HG03045 (cell line): Measurements from ENCODE around the gene DSG3.

Experiments used
- ATAC-seq: cut with Tn5 transposase; IDR thresholded peaks from one replicate; pipeline ENCODE4 v1.9.1; 2021; ENCODE audit warnings: mild to moderate bottlenecking, moderate library complexity; ENCODE audit not compliant: unreplicated experiment

Gene DSG3, protein sequence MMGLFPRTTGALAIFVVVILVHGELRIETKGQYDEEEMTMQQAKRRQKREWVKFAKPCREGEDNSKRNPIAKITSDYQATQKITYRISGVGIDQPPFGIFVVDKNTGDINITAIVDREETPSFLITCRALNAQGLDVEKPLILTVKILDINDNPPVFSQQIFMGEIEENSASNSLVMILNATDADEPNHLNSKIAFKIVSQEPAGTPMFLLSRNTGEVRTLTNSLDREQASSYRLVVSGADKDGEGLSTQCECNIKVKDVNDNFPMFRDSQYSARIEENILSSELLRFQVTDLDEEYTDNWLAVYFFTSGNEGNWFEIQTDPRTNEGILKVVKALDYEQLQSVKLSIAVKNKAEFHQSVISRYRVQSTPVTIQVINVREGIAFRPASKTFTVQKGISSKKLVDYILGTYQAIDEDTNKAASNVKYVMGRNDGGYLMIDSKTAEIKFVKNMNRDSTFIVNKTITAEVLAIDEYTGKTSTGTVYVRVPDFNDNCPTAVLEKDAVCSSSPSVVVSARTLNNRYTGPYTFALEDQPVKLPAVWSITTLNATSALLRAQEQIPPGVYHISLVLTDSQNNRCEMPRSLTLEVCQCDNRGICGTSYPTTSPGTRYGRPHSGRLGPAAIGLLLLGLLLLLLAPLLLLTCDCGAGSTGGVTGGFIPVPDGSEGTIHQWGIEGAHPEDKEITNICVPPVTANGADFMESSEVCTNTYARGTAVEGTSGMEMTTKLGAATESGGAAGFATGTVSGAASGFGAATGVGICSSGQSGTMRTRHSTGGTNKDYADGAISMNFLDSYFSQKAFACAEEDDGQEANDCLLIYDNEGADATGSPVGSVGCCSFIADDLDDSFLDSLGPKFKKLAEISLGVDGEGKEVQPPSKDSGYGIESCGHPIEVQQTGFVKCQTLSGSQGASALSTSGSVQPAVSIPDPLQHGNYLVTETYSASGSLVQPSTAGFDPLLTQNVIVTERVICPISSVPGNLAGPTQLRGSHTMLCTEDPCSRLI

DNA sequence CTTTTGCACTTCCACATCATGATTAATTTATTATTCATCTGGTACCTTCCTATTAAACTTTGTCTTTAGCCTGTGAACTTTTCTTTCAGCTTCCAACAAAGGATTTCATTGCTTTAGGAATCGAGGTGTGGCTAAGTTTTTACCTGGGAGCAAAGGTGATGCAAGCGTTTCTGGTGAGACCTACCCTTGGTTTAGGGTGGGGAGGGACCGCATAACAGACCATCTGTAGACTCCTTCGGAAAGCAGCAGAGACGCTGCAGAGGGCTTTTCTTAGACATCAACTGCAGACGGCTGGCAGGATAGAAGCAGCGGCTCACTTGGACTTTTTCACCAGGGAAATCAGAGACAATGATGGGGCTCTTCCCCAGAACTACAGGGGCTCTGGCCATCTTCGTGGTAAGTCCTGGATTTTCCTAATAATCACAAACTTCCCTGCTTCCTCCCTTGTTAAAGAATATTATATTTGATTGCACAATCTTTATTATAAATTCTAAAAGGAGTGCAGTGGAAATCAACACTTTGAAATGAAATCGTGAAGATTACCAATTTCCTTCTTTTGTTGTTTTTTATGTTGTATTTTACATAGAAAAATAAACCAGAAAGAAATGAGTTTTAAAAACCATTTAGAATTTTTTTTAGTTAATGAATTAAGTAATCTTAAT is at the start of gene DSG3:
Gene DSG3, plus strand, starts transcription at position 212 of the 662 bp plus-strand sequence. Its CDS starts 137 bp downstream, at position 349.
- ATAC-seq, result no peak

DNA sequence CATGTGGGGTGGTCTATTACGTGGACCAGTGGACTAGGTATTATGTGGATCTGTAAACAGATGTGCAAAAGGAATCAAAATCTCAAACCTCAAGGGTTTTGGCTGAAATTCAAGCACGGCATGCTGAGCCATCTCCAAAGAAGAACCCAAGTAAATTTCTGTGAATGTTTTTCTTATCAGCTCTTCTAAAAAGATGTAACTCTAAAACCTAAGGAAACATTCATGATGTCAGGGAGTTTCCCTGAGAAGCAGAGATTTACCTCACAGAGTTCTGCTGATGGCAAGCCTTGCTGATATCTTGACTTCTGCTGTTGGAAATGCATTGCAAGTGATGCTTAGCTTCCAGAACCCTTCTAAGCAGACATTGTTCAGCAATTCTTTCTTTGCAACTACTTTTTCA is 49.4 kb upstream of the DSG3 start:
- ATAC-seq, result no peak

DNA sequence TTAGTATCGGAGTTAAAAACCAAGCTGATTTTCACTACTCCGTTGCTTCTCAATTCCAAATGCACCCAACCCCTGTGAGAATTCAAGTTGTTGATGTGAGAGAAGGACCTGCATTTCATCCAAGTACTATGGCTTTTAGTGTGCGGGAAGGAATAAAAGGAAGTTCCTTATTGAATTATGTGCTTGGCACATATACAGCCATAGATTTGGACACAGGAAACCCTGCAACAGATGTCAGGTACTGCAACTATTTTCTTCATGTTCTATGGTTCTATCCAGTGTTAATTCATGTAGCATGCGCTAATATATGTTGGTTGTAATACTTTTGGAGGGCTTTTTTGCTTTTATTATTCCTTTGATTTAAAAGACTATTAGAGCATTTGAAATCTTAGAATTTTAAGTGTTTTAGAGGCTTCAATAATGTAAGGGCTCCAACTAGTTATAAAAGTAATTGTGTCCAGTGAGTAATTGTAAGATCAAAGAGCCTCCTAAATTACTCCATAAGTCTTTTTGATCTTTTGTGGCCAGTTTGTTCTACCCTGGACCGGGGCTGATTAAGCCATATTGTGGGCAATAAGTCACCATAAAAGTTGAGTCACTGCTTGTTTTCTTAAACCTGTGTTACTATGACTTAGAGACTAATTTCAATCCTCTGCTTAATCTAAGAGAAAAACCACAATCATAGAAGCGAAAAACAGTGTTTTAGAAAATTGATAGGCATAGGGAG is 48.1 kb upstream of the DSG3 start:
- no peak for ATAC-seq

DNA sequence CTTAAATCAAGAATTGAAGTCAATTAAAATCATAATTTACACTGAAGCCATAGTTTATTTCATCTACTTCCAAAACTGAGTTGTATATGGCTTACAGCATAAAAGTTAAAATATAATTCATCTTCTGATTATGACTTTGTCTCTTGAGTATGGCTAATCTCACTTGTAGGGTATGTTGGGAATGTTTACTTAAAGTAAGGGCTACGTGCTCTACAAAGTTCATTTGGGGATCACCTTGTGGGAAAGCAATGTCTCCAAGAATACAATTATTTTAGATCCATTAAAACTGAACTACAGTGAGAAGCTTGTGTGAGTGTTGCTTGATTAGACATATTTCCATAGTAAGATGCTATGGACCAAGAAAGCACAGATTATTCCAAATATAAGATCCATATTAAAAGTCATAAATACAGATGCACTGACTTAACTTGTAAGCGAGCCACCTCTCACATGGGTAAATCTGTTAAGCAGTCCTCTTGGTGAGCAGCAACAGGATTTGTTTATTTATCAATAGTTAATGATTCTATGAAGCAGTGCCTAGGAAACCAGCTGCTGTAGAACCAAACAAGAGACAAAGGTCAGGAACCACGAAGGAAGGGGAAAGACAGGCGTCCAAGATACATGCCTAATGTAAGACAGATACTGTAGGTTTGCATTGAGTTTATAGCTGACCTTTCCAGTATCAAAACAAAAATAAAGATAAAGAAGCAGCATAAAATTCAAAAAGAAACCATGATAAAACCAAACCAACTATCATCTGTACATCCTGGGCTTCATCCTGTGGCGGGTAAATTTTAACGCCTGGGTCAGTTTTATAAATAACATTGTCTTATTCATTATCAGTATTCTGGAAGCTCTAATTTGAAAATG is 46.1 kb upstream of the DSG3 start:
- ATAC-seq, result no peak

DNA sequence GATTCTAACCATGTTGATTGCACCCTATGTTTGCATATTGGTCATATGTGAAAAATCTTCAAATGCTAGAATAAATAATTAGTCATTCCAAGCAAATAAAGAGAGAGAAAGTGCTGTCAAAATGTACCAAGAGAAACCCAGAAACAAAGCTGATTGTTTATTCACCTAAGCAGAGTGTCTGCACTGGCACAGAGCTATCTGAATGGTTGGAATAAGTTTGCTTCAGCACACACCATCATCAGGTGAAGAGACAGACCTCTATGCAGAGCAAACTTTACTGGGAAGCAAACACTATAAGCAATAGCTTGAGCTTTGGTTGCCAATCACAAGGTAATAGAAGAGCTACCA is 45.5 kb upstream of the DSG3 start:
- ATAC-seq, result no peak

DNA sequence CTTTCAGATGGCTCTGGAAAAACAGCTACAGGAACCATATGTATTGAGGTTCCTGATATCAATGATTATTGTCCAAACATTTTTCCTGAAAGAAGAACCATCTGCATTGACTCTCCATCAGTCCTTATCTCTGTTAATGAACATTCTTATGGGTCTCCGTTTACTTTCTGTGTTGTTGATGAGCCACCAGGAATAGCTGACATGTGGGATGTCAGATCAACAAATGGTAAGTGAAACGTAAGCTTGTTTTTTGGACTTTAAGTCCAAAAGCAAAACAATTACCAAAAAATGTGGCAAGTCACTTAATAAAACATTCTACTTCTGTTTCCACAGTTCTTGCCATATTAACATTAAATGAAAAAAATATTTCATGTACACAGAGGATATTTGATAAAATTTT is 44.1 kb upstream of the DSG3 start:
- no peak for ATAC-seq

DNA sequence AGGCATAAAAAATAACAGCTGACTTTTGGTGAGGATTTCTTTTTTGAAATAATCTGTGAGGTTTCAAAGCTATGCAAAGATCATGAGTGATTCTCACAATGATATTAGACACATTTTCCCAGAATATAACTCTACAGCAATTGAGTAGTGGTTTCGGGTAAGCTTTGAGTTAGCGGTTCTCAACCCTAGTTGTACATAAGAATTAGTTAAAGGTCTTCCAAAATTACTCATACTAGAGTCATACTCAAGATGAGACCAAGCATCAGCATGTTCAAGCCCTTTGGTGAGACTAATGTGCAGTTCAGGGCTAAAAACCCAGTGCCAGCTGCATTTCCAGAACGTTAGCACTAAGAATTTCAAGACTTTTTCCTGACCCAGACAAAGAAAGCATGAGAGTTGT is 39.9 kb upstream of the DSG3 start:
- ATAC-seq, result no peak

DNA sequence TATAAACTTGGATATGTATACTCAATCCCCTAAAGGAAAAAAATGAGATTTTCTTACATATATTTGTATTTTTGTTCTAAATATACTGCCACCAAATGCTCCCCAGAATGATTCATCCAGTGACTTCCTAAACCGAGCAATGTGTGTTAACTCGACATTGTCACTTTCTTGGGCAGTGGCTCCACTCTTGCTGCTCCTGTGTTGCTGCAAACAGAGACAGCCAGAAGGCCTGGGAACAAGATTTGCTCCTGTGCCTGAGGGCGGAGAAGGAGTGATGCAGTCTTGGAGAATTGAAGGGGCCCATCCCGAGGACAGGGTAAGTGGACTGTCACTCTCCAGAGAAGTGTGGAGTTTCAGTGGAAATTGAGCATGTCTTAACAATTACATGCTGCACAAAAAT is 38.3 kb upstream of the DSG3 start:
- ATAC-seq, result no peak

DNA sequence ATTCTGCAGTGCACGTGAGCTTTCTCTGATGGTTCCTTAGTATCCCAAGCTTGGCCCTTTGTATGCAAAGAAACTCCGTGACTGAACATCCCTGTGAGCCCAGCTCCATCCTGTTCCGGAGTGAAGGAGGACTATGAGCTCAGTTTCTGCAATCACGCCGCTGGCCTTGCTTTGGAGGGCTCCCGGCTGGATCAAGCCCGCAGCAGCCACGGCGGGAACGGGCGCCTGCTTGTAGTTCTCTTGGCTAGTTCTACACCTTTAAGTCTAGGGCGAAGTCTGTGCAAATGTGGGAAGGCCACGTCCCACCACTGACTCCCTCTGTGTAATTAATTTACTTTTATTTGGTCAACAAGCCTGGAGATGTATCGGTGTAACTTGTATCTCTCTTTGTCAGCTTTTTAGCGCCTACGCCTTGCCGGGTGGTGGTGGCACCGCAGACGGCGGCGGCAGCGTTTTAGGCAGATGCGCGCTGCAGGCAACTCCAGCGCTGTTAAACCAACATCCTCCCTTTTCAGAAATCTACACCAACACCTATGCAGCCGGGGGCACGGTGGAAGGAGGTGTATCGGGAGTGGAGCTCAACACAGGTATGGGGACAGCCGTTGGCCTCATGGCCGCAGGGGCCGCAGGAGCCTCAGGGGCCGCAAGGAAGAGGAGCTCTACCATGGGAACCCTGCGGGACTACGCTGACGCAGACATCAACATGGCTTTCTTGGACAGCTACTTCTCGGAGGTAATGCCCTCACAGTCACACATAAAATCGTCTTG is 36.6 kb upstream of the DSG3 start:
- ATAC-seq, result no peak

DNA sequence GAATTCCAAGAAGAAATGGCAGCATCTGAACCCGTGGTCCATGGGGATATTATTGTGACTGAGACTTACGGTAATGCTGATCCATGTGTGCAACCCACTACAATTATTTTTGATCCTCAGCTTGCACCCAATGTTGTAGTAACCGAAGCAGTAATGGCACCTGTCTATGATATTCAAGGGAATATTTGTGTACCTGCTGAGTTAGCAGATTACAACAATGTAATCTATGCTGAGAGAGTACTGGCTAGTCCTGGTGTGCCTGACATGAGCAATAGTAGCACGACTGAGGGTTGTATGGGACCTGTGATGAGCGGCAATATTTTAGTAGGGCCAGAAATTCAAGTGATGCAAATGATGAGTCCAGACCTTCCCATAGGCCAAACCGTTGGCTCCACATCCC is 34.4 kb upstream of the DSG3 start:
- ATAC-seq, result no peak

DNA sequence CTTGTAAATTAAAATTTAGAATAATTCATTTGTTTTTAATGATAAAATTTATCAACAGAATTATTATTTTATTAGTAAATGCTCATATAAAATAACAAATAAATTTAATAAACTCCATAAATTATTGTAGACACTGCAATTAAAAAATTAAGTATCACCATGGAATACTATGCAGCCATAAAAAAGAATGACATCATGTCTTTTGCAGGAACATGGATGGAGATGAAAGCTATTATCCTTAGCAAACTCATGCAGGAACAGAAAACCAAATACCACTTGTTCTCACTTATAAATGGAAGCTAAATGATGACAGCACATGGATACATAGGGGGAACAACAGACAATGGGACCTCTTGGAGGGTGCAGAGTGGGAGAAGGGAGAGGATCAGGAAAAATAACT is 29.7 kb upstream of the DSG3 start:
- ATAC-seq, result no peak

DNA sequence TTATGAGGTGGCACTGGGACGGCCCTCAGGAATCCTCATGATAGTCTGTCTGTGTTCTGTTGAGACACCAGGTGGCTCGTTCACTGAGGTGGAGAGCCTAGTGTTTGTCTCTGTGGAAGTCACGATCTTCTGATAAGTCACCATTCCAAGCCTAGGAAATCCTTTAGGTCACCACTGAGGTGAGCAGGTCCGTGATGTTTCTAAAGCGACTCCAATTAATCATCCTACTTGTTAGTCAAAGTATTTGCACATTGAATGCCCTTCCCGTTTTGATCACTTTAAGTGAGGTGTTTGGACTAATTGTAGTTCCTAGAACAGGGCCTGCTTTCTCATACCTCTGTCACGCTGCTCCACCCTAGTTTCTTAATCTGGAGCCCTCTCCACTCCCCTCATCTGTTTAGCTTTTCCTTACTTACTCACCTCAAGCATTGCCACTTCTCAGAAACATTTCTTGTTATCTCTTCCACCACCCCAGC is 28.0 kb upstream of the DSG3 start:
- no peak for ATAC-seq

DNA sequence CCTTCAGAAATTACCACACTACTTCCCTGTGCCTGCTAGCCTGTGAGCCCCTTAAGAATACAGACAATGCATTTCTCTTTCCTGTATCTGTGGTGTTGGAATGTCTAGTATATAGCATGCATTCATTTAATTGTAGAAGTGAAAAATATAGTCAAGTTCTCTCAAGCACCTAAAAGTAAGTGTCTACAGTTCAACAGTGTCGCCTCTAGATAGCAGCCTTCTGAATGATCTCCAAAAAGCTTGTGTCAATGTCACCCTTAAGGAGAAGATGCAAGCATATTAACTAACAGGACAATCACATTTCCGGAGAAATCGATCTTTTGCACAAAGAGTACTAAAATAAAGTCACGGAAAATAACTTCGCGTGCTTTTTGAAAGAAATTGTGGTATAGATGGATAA is 27.5 kb upstream of the DSG3 start:
- no peak for ATAC-seq

DNA sequence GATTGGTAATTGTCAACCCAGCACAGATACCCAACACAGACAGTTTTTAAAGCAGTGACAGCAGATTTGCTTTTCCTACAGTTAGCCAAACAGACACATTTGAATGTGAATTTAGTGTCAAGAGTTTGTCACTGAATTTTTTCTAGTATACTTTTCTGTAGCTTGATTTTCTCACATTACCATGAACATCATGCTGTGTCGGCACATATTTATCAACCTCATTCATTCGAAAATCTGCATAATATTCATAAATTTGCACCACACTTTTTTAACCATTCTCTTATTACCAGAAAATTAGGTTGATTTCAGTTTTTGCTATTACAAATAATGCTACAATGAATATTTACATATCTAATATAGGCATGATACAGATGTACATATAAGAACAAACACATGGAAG is 27.0 kb upstream of the DSG3 start:
- ATAC-seq, result no peak

DNA sequence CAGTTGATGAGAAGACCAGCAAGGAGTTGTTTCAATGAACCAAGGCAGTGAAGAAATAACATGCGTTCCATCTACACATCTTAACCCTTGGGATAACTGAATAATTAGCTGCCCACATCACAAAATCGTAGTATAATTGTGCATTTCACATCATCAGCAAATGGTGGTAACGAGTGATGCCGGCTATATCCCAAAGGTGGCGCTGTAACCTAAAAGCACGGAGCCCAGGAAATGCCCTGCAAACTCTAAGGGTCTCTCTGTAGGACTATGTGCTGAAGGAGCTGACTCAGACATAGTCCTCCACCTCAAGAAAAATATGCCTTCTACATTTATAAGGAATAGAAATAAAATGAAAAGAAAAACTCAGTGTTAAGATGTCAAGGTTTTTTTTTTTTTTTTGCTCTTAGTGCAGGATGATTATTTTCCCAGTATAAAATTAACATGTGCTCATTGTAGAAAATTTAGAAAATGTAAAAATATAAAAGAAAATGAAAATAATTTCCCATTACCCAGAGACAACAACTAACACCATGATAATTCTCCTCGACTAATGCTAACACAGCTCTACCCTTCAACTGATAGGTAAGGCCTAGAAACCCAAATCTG is 23.1 kb upstream of the DSG3 start:
- ATAC-seq, result no peak

DNA sequence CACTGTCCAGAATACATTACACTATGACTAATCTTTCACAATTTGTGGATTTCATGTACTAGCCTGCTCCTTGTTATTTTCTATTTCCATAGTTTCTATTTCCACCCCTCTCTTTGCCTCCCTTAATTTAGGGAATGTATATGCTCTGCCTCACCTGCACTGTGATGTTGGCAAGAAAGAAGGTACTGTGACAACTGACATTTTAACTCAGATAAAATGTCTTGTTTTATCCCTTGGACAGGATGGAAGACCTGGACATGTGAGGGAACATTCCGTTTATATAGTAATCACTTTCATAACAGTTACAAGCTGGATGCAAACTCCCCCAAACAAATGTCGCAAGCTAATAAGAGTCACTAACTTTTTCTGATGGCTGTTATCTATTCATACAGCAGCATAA is 21.5 kb upstream of the DSG3 start:
- ATAC-seq, result no peak

DNA sequence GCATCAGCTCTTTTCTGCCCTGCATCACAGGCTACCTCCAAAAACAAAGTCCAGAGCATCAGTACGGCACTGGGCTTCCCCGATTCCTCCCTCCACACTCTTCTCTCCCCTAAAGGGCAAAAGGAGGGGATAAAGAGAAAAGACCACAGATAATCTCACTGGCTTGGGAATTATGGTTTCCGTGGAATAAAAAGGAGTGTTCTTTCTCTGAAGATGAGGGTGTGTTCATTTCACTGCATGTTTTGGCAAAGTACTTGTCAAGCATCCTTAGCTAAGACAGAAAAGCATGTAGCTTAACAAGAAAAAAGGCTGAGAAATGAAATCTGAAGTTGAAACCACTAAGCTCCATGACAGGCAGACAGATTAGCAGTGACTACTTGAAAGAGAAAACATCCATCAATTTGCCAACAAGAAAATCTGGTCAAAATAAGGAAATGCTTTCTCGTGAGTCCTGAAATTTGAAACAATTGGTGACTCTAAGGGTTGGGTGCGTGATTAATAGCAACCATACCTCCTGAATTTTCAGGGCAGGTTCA is 20.6 kb upstream of the DSG3 start:
- ATAC-seq, result no peak

DNA sequence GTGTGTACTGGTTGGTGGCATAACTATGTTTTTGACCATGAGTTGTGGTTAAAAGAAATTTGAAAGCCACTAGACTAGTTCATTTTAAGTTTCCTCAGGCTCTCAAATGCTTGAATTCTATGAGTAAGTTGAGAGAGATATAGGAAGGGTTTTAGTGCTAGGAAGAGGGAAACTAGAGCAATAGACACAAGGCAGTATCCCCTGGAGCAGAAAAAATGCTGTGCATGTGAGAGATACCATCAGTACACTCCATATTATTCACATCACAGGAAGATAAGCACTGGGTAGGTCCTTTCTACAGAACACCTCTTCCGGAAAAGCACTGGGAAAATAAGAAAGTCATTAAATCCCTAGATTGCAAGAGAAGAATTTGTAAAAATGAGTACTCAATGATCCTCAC is 19.3 kb upstream of the DSG3 start:
- ATAC-seq, result no peak
